SH-SY5Y (cell line): Measurements from ENCODE around the gene MRPL37.

Source experiments
- GATA2 ChIP-seq: IDR thresholded peaks from 2 replicates; pipeline ENCODE4 v1.6.1; 2011; ENCODE audit warnings: mild to moderate bottlenecking, low read depth, low read length
- GATA3 ChIP-seq: IDR thresholded peaks from 2 replicates; pipeline ENCODE4 v1.6.1; 2011; ENCODE audit warnings: low read depth, mild to moderate bottlenecking, low read length, moderate library complexity

- TF ChIP-seq GATA2 (no peak), GATA3 (no peak)
Observed at GRCh38 chr1:54160351-54160750, 39.6 kb upstream of the MRPL37 start.
